ENCODE results near the gene UNC13B. TPM values are rescaled to one million over a fixed set of nuclear protein-coding genes. Genes with fewer than 3 reads are reported as not detected.

Gene UNC13B
- total and polyA plus RNA-seq, 2 donors (not counting 1 experiment from before 2014, with no cell fraction given) = 0.19 to 0.25 TPM

- Histone ChIP-seq H3K36me3 (replicated peaks in 1 of 2; ENCODE audit: control extremely low read depth in 1 of 2, control insufficient read depth in 1 of 2, extremely low read depth in 1 of 2, insufficient read depth in 2 of 2, low read length in 1 of 2) (no peaks in the 10 kb centered on the region), H2AFZ (ENCODE audit: insufficient read depth, low read depth, low read length, poor library complexity, severe bottlenecking) (no peak overlapping the region), H3K4me1 (ENCODE audit: control insufficient read depth in 2 of 2, insufficient read depth in 2 of 2, low read length in 2 of 2) (no peaks in the 10 kb centered on the region), H3K79me2 (ENCODE audit: control insufficient read depth, insufficient read depth, low read length) (no peaks in the 10 kb centered on the region), H4K20me1 (ENCODE audit: control insufficient read depth, insufficient read depth, low read length, poor library complexity, severe bottlenecking) (no peaks in the 10 kb centered on the region), H3K27me3 (replicated peaks in 1 of 4; ENCODE audit: control extremely low read depth in 1 of 4, control insufficient read depth in 3 of 4, insufficient read depth in 4 of 4, low read length in 3 of 4) (no peaks in the 10 kb centered on the region), H3K27ac (ENCODE audit: low read length in 2 of 2) (no peak overlapping the region), H3K9me3 (ENCODE audit: control extremely low read depth in 1 of 3, control insufficient read depth in 2 of 3, insufficient read depth in 1 of 3, low read length in 2 of 3) (no peaks in the 10 kb centered on the region), H3K4me3 (ENCODE audit: control extremely low read depth in 1 of 5, extremely low read depth in 1 of 5, insufficient read depth in 1 of 5, low read depth in 2 of 5, low read length in 4 of 5) (no peak overlapping the region), H3K9ac (ENCODE audit: low read length) (no peak overlapping the region), H3K4me2 (replicated peaks; ENCODE audit: low read depth, low read length, poor library complexity, severe bottlenecking) (no peak overlapping the region)
- ATAC-seq (ENCODE audit: low read depth) (no peak), DNase-seq (no peak)
- ChIA-PET POLR2A (no interaction called here), CTCF (no interaction called here)
- Mint-ChIP-seq H3K4me3 (no peak overlapping the region), H3K9me3 (ENCODE audit: insufficient read depth) (no peaks in the 10 kb centered on the region), H3K27ac (no peak overlapping the region), H3K27me3 (peaks cover 4% of the 10 kb centered on the region), H3K4me1 (no peaks in the 10 kb centered on the region)
- WGBS (ENCODE audit: insufficient coverage) = 94% methylated on average over 4 of the region's 5 CpGs
- TF ChIP-seq EZH2 (IDR thresholded peaks at IDR 0.05; ENCODE audit: borderline replicate concordance, insufficient read depth, low read depth, low read length, poor library complexity, severe bottlenecking) (no peak), CTCF (IDR thresholded peaks at IDR 0.05) (no peak)
- intact Hi-C loops (cut with micrococcal nuclease) = no loop called here
Observed at GRCh38 chr9:35348109-35348508, 186.3 kb downstream of the UNC13B start.

GRCh38 chr9:35349287-35349990, 187.6 kb downstream of the UNC13B start:
- ChIA-PET POLR2A (no interaction called here), CTCF (no interaction called here)
- H3K36me3 ChIP-seq (replicated peaks in 1 of 2; ENCODE audit: control extremely low read depth in 1 of 2, control insufficient read depth in 1 of 2, extremely low read depth in 1 of 2, insufficient read depth in 2 of 2, low read length in 1 of 2) = no peaks in the 10 kb centered on the region
- no peak for TF ChIP-seq EZH2 (IDR thresholded peaks at IDR 0.05; ENCODE audit: borderline replicate concordance, insufficient read depth, low read depth, low read length, poor library complexity, severe bottlenecking)
- TF ChIP-seq CTCF (IDR thresholded peaks at IDR 0.05) = no peak
- DNase-seq = no peak
- 92% methylated on average over 2 of the region's 3 CpGs for WGBS (ENCODE audit: insufficient coverage)
- no peak overlapping the region for H3K27ac ChIP-seq (ENCODE audit: low read length in 2 of 2)
- no peak overlapping the region for H3K4me3 ChIP-seq (ENCODE audit: control extremely low read depth in 1 of 5, extremely low read depth in 1 of 5, insufficient read depth in 1 of 5, low read depth in 2 of 5, low read length in 4 of 5)
- peaks cover 8% of the 10 kb centered on the region for H3K27me3 Mint-ChIP-seq
- H3K4me1 Mint-ChIP-seq = no peaks in the 10 kb centered on the region
- no peaks in the 10 kb centered on the region for H3K9me3 Mint-ChIP-seq (ENCODE audit: insufficient read depth)
- H3K4me1 ChIP-seq (ENCODE audit: control insufficient read depth in 2 of 2, insufficient read depth in 2 of 2, low read length in 2 of 2) = no peaks in the 10 kb centered on the region
- H4K20me1 ChIP-seq (ENCODE audit: control insufficient read depth, insufficient read depth, low read length, poor library complexity, severe bottlenecking) = no peaks in the 10 kb centered on the region
- no peaks in the 10 kb centered on the region for H3K9me3 ChIP-seq (ENCODE audit: control extremely low read depth in 1 of 3, control insufficient read depth in 2 of 3, insufficient read depth in 1 of 3, low read length in 2 of 3)
- H3K79me2 ChIP-seq (ENCODE audit: control insufficient read depth, insufficient read depth, low read length) = no peaks in the 10 kb centered on the region
- no peak overlapping the region for H2AFZ ChIP-seq (ENCODE audit: insufficient read depth, low read depth, low read length, poor library complexity, severe bottlenecking)
- ATAC-seq (ENCODE audit: low read depth) = no peak
- H3K27ac Mint-ChIP-seq = no peak overlapping the region
- intact Hi-C loops (cut with micrococcal nuclease) = no loop called here
- H3K4me3 Mint-ChIP-seq = no peak overlapping the region
- H3K4me2 ChIP-seq (replicated peaks; ENCODE audit: low read depth, low read length, poor library complexity, severe bottlenecking) = no peak overlapping the region
- H3K27me3 ChIP-seq (replicated peaks in 1 of 4; ENCODE audit: control extremely low read depth in 1 of 4, control insufficient read depth in 3 of 4, insufficient read depth in 4 of 4, low read length in 3 of 4) = no peaks in the 10 kb centered on the region
- H3K9ac ChIP-seq (ENCODE audit: low read length) = no peak overlapping the region

All from B cell (primary cell).